ENCODE results near the gene PLP2.

GRCh38 chrX:49139713-49140112 lies 32.0 kb upstream of the PLP2 start:
- TF ChIP-seq CTCF (IDR thresholded peaks at IDR 0.05; ENCODE audit: low read length) (no peak), EZH2 (IDR thresholded peaks at IDR 0.05; ENCODE audit: borderline replicate concordance, low read length) (no peak)

All from OCI-LY1 (cell line).